ENCODE measurements around the gene HK2.
"Not testable (repeated sequence)": the region's sequence is repeated elsewhere in the genome, so short reads cannot be mapped to it uniquely, and the experiment has no call there.

GRCh38 chr2:74900225-74900624, 66.3 kb downstream of the HK2 start:
- not testable (repeated sequence) for TF ChIP-seq POLR2A (IDR thresholded peaks at IDR 0.05; ENCODE audit: extremely low read depth, insufficient read length); CTCF (IDR thresholded peaks at IDR 0.05; ENCODE audit: low read depth, low read length); MYC (IDR thresholded peaks at IDR 0.05; ENCODE audit: low read depth, low read length)

All from NB4 (cell line).